HL-60 (cell line): ENCODE results near the gene NUMB.

Experiments used
- POLR2AphosphoS5 ChIP-seq: IDR thresholded peaks from 2 replicates; pipeline ENCODE4 v1.6.1; 2012; ENCODE audit warnings: low read depth
- TF ChIP-seq, protein P1 (sequence below): IDR thresholded peaks from 2 replicates; pipeline ENCODE4 v1.6.1; 2012; ENCODE audit warnings: low read depth; ENCODE audit not compliant: insufficient replicate concordance
- TF ChIP-seq, protein P2 (sequence below): IDR thresholded peaks from one replicate; pipeline ENCODE4 v1.5.1; 2011; ENCODE audit warnings: low read length, control low read depth, inconsistent platforms; ENCODE audit not compliant: insufficient read depth

DNA sequence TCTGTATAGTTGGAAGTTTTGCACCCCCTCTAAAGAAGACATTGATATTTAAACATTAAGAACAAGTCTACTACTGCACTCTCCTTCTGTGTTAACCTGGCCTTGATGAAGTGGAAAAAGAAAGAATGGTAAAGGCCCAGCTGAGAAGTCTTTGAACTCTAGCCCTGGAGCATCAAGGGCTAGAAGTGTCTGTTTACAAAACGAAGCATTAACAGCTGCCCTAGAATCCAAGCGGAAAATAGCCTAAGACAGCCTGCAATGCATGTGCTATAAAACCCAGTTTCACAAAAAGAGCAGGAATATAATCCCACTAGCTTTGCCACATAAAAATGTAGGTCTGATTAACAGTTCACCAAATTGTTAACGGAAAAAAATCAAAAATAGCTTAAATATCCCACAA, 60.5 kb downstream of the NUMB start:
- TF ChIP-seq, protein P1, sequence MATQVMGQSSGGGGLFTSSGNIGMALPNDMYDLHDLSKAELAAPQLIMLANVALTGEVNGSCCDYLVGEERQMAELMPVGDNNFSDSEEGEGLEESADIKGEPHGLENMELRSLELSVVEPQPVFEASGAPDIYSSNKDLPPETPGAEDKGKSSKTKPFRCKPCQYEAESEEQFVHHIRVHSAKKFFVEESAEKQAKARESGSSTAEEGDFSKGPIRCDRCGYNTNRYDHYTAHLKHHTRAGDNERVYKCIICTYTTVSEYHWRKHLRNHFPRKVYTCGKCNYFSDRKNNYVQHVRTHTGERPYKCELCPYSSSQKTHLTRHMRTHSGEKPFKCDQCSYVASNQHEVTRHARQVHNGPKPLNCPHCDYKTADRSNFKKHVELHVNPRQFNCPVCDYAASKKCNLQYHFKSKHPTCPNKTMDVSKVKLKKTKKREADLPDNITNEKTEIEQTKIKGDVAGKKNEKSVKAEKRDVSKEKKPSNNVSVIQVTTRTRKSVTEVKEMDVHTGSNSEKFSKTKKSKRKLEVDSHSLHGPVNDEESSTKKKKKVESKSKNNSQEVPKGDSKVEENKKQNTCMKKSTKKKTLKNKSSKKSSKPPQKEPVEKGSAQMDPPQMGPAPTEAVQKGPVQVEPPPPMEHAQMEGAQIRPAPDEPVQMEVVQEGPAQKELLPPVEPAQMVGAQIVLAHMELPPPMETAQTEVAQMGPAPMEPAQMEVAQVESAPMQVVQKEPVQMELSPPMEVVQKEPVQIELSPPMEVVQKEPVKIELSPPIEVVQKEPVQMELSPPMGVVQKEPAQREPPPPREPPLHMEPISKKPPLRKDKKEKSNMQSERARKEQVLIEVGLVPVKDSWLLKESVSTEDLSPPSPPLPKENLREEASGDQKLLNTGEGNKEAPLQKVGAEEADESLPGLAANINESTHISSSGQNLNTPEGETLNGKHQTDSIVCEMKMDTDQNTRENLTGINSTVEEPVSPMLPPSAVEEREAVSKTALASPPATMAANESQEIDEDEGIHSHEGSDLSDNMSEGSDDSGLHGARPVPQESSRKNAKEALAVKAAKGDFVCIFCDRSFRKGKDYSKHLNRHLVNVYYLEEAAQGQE, result no peak
- TF ChIP-seq, protein P2, sequence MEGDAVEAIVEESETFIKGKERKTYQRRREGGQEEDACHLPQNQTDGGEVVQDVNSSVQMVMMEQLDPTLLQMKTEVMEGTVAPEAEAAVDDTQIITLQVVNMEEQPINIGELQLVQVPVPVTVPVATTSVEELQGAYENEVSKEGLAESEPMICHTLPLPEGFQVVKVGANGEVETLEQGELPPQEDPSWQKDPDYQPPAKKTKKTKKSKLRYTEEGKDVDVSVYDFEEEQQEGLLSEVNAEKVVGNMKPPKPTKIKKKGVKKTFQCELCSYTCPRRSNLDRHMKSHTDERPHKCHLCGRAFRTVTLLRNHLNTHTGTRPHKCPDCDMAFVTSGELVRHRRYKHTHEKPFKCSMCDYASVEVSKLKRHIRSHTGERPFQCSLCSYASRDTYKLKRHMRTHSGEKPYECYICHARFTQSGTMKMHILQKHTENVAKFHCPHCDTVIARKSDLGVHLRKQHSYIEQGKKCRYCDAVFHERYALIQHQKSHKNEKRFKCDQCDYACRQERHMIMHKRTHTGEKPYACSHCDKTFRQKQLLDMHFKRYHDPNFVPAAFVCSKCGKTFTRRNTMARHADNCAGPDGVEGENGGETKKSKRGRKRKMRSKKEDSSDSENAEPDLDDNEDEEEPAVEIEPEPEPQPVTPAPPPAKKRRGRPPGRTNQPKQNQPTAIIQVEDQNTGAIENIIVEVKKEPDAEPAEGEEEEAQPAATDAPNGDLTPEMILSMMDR, result no peak
- no peak for TF ChIP-seq POLR2AphosphoS5
